ENCODE data around the gene ERVMER34-1. TPM values are rescaled to one million over a fixed set of nuclear protein-coding genes. Genes with fewer than 3 reads are reported as not detected.

ERVMER34-1 gene
- total and polyA plus RNA-seq, 2 donors (not counting 3 experiments of a cell fraction or from before 2014, with no cell fraction given) = 0.03 TPM; not detected in 1

- H3K4me2 ChIP-seq (ENCODE audit: insufficient read depth, low read length) = no peak overlapping the region
- H3K9me3 ChIP-seq (replicated peaks; ENCODE audit: control insufficient read depth, insufficient read depth, low read length) = no peaks in the 10 kb centered on the region
- no peak overlapping the region for H2AFZ ChIP-seq (ENCODE audit: low read depth, low read length)
- peaks cover 4 to 10% of the 10 kb centered on the region in 2 experiments for H3K36me3 ChIP-seq (ENCODE audit: control insufficient read depth in 2 of 2, extremely low read depth in 1 of 2, insufficient read depth in 2 of 2, low read length in 2 of 2)
- POLR2A ChIA-PET = no interaction called here
- BruUV-seq (replicated peaks) = no TSS peak
- no peaks in the 10 kb centered on the region for H4K20me1 ChIP-seq (replicated peaks; ENCODE audit: control insufficient read depth, extremely low read depth, insufficient read depth, low read length)
- TF ChIP-seq EZH2 (IDR thresholded peaks at IDR 0.05; ENCODE audit: borderline replicate concordance, low read depth, low read length, severe bottlenecking) = no peak
- TF ChIP-seq GATA2 (IDR thresholded peaks at IDR 0.05; ENCODE audit: insufficient read depth, insufficient read length, low read depth, low read length) = no peak
- peak; percentile 47 for TF ChIP-seq POLR2A (IDR thresholded peaks at IDR 0.05; ENCODE audit: low read depth, low read length)
- H3K79me2 ChIP-seq (ENCODE audit: control insufficient read depth, insufficient read depth, low read length) = peaks cover 24% of the 10 kb centered on the region
- CTCF ChIA-PET = interaction anchor here (2.1 kb wide), 1 partner anchor 1516 kb away, joined by 10 read pairs; no protein-coding TSS in a partner anchor
- DNase-seq (ENCODE audit: low read depth, low spot score) (peak; percentile 13), FAIRE-seq (no peak)
- dilution Hi-C loops (cut with MboI; ENCODE audit: extremely low pct_ligation_motif_present, low sequenced_read_pairs) (no loop called here), intact Hi-C loops (cut with micrococcal nuclease) (loop anchor here (10.0 kb wide), 1 partner anchor 837 kb away; no protein-coding TSS in a partner anchor)
- no peak overlapping the region for H3K9ac ChIP-seq (replicated peaks; ENCODE audit: extremely low read depth, insufficient read depth, low read length)
- no peaks in the 10 kb centered on the region for H3K27me3 ChIP-seq (ENCODE audit: control insufficient read depth in 2 of 2, insufficient read depth in 2 of 2, low read length in 2 of 2)
- peaks cover 29% of the 10 kb centered on the region for H3K4me1 ChIP-seq (ENCODE audit: control insufficient read depth, extremely low read depth, insufficient read depth, low read length)
- H3K27ac ChIP-seq (ENCODE audit: insufficient read depth, low read depth, low read length) = no peak overlapping the region
- no peak overlapping the region for H3K4me3 ChIP-seq (replicated peaks in 1 of 3; ENCODE audit: insufficient read depth in 1 of 3, low read depth in 1 of 3, low read length in 3 of 3)
- no peaks in the 10 kb centered on the region for H3K9me1 ChIP-seq (replicated peaks; ENCODE audit: control insufficient read depth, extremely low read depth, insufficient read depth, low read length)
These were observed 33.1 kb downstream of the ERVMER34-1 start for GRCh38 chr4:52718123-52718522.

GRCh38 chr4:52716364-52717151, 34.7 kb downstream of the ERVMER34-1 start:
- dilution Hi-C loops (cut with MboI; ENCODE audit: extremely low pct_ligation_motif_present, low sequenced_read_pairs) = no loop called here
- no peak for TF ChIP-seq CTCF (IDR thresholded peaks at IDR 0.05; ENCODE audit: extremely low read depth in 1 of 2, insufficient read depth in 1 of 2, low read depth in 1 of 2, low read length in 2 of 2)
- no peak for TF ChIP-seq MAX (IDR thresholded peaks at IDR 0.05; ENCODE audit: insufficient read depth, insufficient read length)
- TF ChIP-seq POLR2A (IDR thresholded peaks at IDR 0.05; ENCODE audit: low read depth, low read length) = peak; percentile 40
- TF ChIP-seq GATA2 (IDR thresholded peaks at IDR 0.05; ENCODE audit: insufficient read depth, insufficient read length, low read depth, low read length) = no peak
- no peak for TF ChIP-seq EZH2 (IDR thresholded peaks at IDR 0.05; ENCODE audit: borderline replicate concordance, low read depth, low read length, severe bottlenecking)
- BruUV-seq (replicated peaks) = no TSS peak
- Histone ChIP-seq H3K27ac (ENCODE audit: insufficient read depth, low read depth, low read length) (no peak overlapping the region), H3K9me1 (replicated peaks; ENCODE audit: control insufficient read depth, extremely low read depth, insufficient read depth, low read length) (no peaks in the 10 kb centered on the region), H4K20me1 (replicated peaks; ENCODE audit: control insufficient read depth, extremely low read depth, insufficient read depth, low read length) (no peaks in the 10 kb centered on the region), H3K79me2 (ENCODE audit: control insufficient read depth, insufficient read depth, low read length) (peaks cover 32% of the 10 kb centered on the region), H3K4me2 (ENCODE audit: insufficient read depth, low read length) (no peak overlapping the region), H3K4me3 (replicated peaks in 1 of 3; ENCODE audit: insufficient read depth in 1 of 3, low read depth in 1 of 3, low read length in 3 of 3) (no peak overlapping the region), H3K9ac (replicated peaks; ENCODE audit: extremely low read depth, insufficient read depth, low read length) (no peak overlapping the region), H3K4me1 (ENCODE audit: control insufficient read depth, extremely low read depth, insufficient read depth, low read length) (peaks cover 31% of the 10 kb centered on the region), H2AFZ (ENCODE audit: low read depth, low read length) (no peak overlapping the region), H3K36me3 (ENCODE audit: control insufficient read depth in 2 of 2, extremely low read depth in 1 of 2, insufficient read depth in 2 of 2, low read length in 2 of 2) (peaks cover 4 to 10% of the 10 kb centered on the region in 2 experiments), H3K9me3 (replicated peaks; ENCODE audit: control insufficient read depth, insufficient read depth, low read length) (no peaks in the 10 kb centered on the region), H3K27me3 (ENCODE audit: control insufficient read depth in 2 of 2, insufficient read depth in 2 of 2, low read length in 2 of 2) (no peaks in the 10 kb centered on the region)
- FAIRE-seq (no peak), DNase-seq (ENCODE audit: low read depth, low spot score) (no peak)
- CTCF ChIA-PET = interaction anchor here (1.0 kb wide), 1 partner anchor 171 kb away, joined by 3 read pairs; no protein-coding TSS in a partner anchor
- POLR2A ChIA-PET = no interaction called here
- intact Hi-C loops (cut with micrococcal nuclease) = loop anchor here (10.0 kb wide), 1 partner anchor 838 kb away; no protein-coding TSS in a partner anchor

Data from endothelial cell of umbilical vein (primary cell).